GM18909 (cell line): ENCODE results near the gene MALT1.

Experiments
- ATAC-seq: cut with Tn5 transposase; IDR thresholded peaks from one replicate; pipeline ENCODE4 v1.9.1; 2021; ENCODE audit warnings: mild to moderate bottlenecking; ENCODE audit not compliant: unreplicated experiment, poor library complexity

MALT1 gene

GRCh38 chr18:58793361-58793760 lies 122.1 kb downstream of the MALT1 start:
- no peak for ATAC-seq

GRCh38 chr18:58796220-58796619 lies 125.0 kb downstream of the MALT1 start:
- no peak for ATAC-seq

GRCh38 chr18:58800582-58800981 lies 129.3 kb downstream of the MALT1 start:
- ATAC-seq: peak; percentile 88

- no peak for ATAC-seq
Observed at GRCh38 chr18:58802959-58803358, 131.7 kb downstream of the MALT1 start.

GRCh38 chr18:58803978-58804377 lies 132.7 kb downstream of the MALT1 start:
- ATAC-seq: no peak
